Spleen (tissue), 11 donors: Measurements from ENCODE around the gene BTAF1. TPM values are rescaled to one million over a fixed set of nuclear protein-coding genes. Genes with fewer than 3 reads are reported as not detected.

Experiments
- DNase-seq: peaks from one replicate; pipeline ENCODE4 v3.0.0-alpha.2; 2020
- H3K27ac ChIP-seq, 8 donors: fragments of 200-600 bp; sonication (generic) in 7 of 8; 1 replicate in 4 of 8; 2 replicates in 4 of 8; pipeline versions ENCODE4 v1.5.0 to v1.8.0; 2016 to 2021; ENCODE audit warnings: inconsistent platforms in 4 of 8, mild to moderate bottlenecking in 4 of 8, moderate library complexity in 1 of 8
- H3K27me3 ChIP-seq, 7 donors: fragments of 200-600 bp; sonication (generic) in 6 of 7; replicated peaks in 1 of 7; 1 replicate in 4 of 7; 2 replicates in 3 of 7; pipeline versions ENCODE4 v1.5.0 to v1.8.0; 2016 to 2021; ENCODE audit warnings: inconsistent platforms in 3 of 7, mild to moderate bottlenecking in 1 of 7
- H3K36me3 ChIP-seq, 6 donors: fragments of 200-600 bp; sonication (generic) in 5 of 6; 1 replicate in 4 of 6; 2 replicates in 2 of 6; pipeline versions ENCODE4 v1.5.0 to v1.8.0; 2016 to 2021; ENCODE audit warnings: inconsistent platforms in 2 of 6
- H3K4me1 ChIP-seq, 6 donors: fragments of 200-600 bp; sonication (generic) in 5 of 6; 1 replicate in 3 of 6; 2 replicates in 3 of 6; pipeline versions ENCODE4 v1.5.0 to v1.8.0; 2016 to 2021; ENCODE audit warnings: inconsistent platforms in 3 of 6
- H3K4me3 ChIP-seq, 8 donors: fragments of 200-600 bp; sonication (generic) in 7 of 8; 1 replicate in 4 of 8; 2 replicates in 4 of 8; pipeline versions ENCODE4 v1.5.0 to v1.8.0; 2016 to 2021; ENCODE audit warnings: inconsistent platforms in 4 of 8, mild to moderate bottlenecking in 4 of 8, moderate library complexity in 2 of 8
- H3K9me3 ChIP-seq, 8 donors: fragments of 200-600 bp; sonication (generic) in 7 of 8; 1 replicate in 4 of 8; 2 replicates in 4 of 8; pipeline versions ENCODE4 v1.5.0 to v1.8.0; 2016 to 2021; ENCODE audit warnings: inconsistent platforms in 4 of 8
- CTCF ChIP-seq, 11 experiments: fragments of 200-600 bp in 7 of 11; fragments of 450-650 bp in 4 of 11; sonication (generic) in 4 of 11; IDR thresholded peaks in 8 of 11; conservative IDR thresholded peaks in 3 of 11; 1 replicate in 7 of 11; 2 replicates in 4 of 11; pipeline versions ENCODE4 v1.4.0 to v1.8.0; 2016 to 2021; ENCODE audit warnings: antibody characterized with exemption in 11 of 11, inconsistent platforms in 4 of 11, mild to moderate bottlenecking in 1 of 11
- POLR2A ChIP-seq, 3 donors: fragments of 450-650 bp; IDR thresholded peaks; one replicate each; pipeline ENCODE4 v1.5.1; 2017; ENCODE audit warnings: antibody characterized with exemption in 3 of 3, mild to moderate bottlenecking in 1 of 3
- POLR2AphosphoS5 ChIP-seq, 3 donors: sonication (generic); formaldehyde crosslinking; IDR thresholded peaks; one replicate each; pipeline ENCODE4 v1.5.1; 2017; ENCODE audit warnings: antibody characterized with exemption in 3 of 3
- WGBS, 5 donors: extraction: QIAGEN DNeasy Blood & Tissue Kit in 3 of 5; methylation state at CpG; one replicate each; pipeline versions ENCODE4 v1.1.5 to v1.1.7; 2013 to 2018; 5-methylcytosine and 5-hydroxymethylcytosine counted together
- intact Hi-C: fragments of 100-400 bp; cut with DNase I; formaldehyde crosslinking; loops from one replicate; pipeline ENCODE4 v1.15.0; 2023; ENCODE audit warnings: low total_unique reads
- polyA plus RNA-seq, 3 donors: library from polyadenylated mRNA; stranded (reverse); fragments of 200-250 nt; gene quantifications; one replicate each; pipeline ENCODE4 v1.2.1, GENCODE V29; 2013
- total RNA-seq, 7 donors: library from RNA; depleted of rRNA in 3 of 7; stranded (reverse); fragments of >200 nt in 3 of 7; fragmentation: NEBNext Ultra II Directional in 4 of 7; extraction: Animal tissue kit (Norgen Biotek cat#: 25700) in 4 of 7; gene quantifications; one replicate each; pipeline versions ENCODE4 v1.1.0 to v1.2.1, GENCODE V29; 2016 to 2021
- donor health status: healthy with polysubstance abuse.
- donor health status: DM: no; HTN: no; CAD: no; lungs with moderate emphysema.
- donor health status: DM: no; HTN: no; CAD: no.
- donor health status: Bipolar disorder and iron deficiency.
- donor health status: healthy.
- donor health status: DM: no; HTN: no; CAD: no.
- donor health status: DM: yes; HTN: yes; CAD: no.

BTAF1 gene
- total and polyA plus RNA-seq, 10 donors = 8.8 to 69.2 (median 50.2) TPM

- Histone ChIP-seq H3K27ac (no peak overlapping the region), H3K27me3 (no peaks in the 10 kb centered on the region), H3K9me3 (no peaks in the 10 kb centered on the region), H3K36me3 (no peaks in the 10 kb centered on the region), H3K4me1 (peaks cover 0 to 10% (median 0%) of the 10 kb centered on the region in 6 donors), H3K4me3 (no peak overlapping the region)
- intact Hi-C loops = no loop called here
- no peak for DNase-seq
- TF ChIP-seq POLR2A (IDR thresholded peaks at IDR 0.05) = no peak
- no peak for TF ChIP-seq CTCF (IDR thresholded peaks at IDR 0.05 in 8 of 11, conservative IDR thresholded peaks at IDR 0.05 in 3 of 11)
- no peak for TF ChIP-seq POLR2AphosphoS5 (IDR thresholded peaks at IDR 0.05)
- WGBS, 5 donors = 74 to 80% (median 77%) methylated on average over 8 of the region's 8 CpGs
Observed at GRCh38 chr10:91897421-91897820, 26.1 kb upstream of the BTAF1 start.

GRCh38 chr10:91901784-91902677 lies 21.5 kb upstream of the BTAF1 start:
- H3K4me1 ChIP-seq = peaks cover 0 to 17% (median 3%) of the 10 kb centered on the region in 6 donors
- TF ChIP-seq POLR2AphosphoS5 (IDR thresholded peaks at IDR 0.05) (peak in 1 of 3 donors; percentile 25), CTCF (IDR thresholded peaks at IDR 0.05 in 8 of 11, conservative IDR thresholded peaks at IDR 0.05 in 3 of 11) (no peak), POLR2A (IDR thresholded peaks at IDR 0.05) (no peak)
- no peaks in the 10 kb centered on the region for H3K36me3 ChIP-seq
- no peak overlapping the region for H3K4me3 ChIP-seq
- no peaks in the 10 kb centered on the region for H3K9me3 ChIP-seq
- H3K27me3 ChIP-seq = no peaks in the 10 kb centered on the region
- intact Hi-C loops = no loop called here
- peak overlapping the region; percentile 19 to 82 (median 50) for H3K27ac ChIP-seq
- no peak for DNase-seq
- WGBS, 5 donors = 1 to 7% (median 2%) methylated on average over 2 of the region's 2 CpGs

- Histone ChIP-seq H3K27ac (no peak overlapping the region), H3K36me3 (no peaks in the 10 kb centered on the region), H3K27me3 (no peaks in the 10 kb centered on the region), H3K4me1 (peaks cover 12 to 39% (median 23%) of the 10 kb centered on the region in 6 donors), H3K4me3 (peak overlapping the region in 1 of 8 donors; percentile 97), H3K9me3 (no peaks in the 10 kb centered on the region)
- intact Hi-C loops = no loop called here
- 81 to 93% (median 92%) methylated on average over 5 of the region's 5 CpGs for WGBS, 5 donors
- TF ChIP-seq POLR2AphosphoS5 (IDR thresholded peaks at IDR 0.05) (no peak), POLR2A (IDR thresholded peaks at IDR 0.05) (no peak), CTCF (IDR thresholded peaks at IDR 0.05 in 8 of 11, conservative IDR thresholded peaks at IDR 0.05 in 3 of 11) (no peak)
- no peak for DNase-seq
Observed at GRCh38 chr10:91907033-91907594, 16.5 kb upstream of the BTAF1 start.

- 3 to 6% (median 5%) methylated on average over 15 to 18 of the region's 18 CpGs for WGBS, 5 donors
- no peaks in the 10 kb centered on the region for H3K27me3 ChIP-seq
- peak overlapping the region; percentile 62 to 91 (median 86) for H3K27ac ChIP-seq
- peak overlapping the region; percentile 86 to 100 (median 96) for H3K4me3 ChIP-seq
- no peaks in the 10 kb centered on the region for H3K9me3 ChIP-seq
- no peak for DNase-seq
- TF ChIP-seq POLR2A (IDR thresholded peaks at IDR 0.05) (no peak), CTCF (IDR thresholded peaks at IDR 0.05 in 8 of 11, conservative IDR thresholded peaks at IDR 0.05 in 3 of 11) (no peak), POLR2AphosphoS5 (IDR thresholded peaks at IDR 0.05) (no peak)
- no peaks in the 10 kb centered on the region for H3K36me3 ChIP-seq
- intact Hi-C loops = no loop called here
- peaks cover 12 to 36% (median 23%) of the 10 kb centered on the region in 6 donors for H3K4me1 ChIP-seq
Observed at GRCh38 chr10:91907914-91908336, 15.6 kb upstream of the BTAF1 start.
